GM21717 (cell line): ENCODE data around the gene SPATA13.
"Not testable (repeated sequence)": the region's sequence is repeated elsewhere in the genome, so short reads cannot be mapped to it uniquely, and the experiment has no call there.

Experiments used
- ATAC-seq: cut with Tn5 transposase; IDR thresholded peaks from one replicate; pipeline ENCODE4 v1.9.1; 2021; ENCODE audit warnings: mild to moderate bottlenecking, moderate library complexity; ENCODE audit not compliant: unreplicated experiment

The SPATA13 gene

DNA sequence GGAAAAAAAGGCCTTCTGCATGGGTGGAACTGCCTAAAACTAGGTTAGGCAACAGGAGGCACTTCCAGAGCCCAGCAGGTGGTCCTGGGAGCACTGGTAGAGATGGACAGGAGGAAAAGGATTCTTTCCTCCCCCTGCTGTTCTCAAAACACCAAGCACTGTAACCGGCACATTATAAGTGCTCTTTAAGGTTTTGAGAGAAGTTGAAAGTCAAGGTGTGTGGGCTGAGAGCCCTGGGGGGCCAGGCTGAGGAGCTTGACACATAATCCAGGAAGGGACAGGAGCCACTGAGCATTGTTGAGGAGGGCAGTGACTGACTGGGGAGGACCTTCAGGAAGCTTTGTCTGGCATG is 32.3 kb downstream of the SPATA13 start:
- ATAC-seq = no peak

- ATAC-seq = no peak
Measured at GRCh38 chr13:24194447-24194846, 33.9 kb downstream of the SPATA13 start.

- no peak for ATAC-seq
Measured at GRCh38 chr13:24195626-24196025, 35.1 kb downstream of the SPATA13 start.

- ATAC-seq = no peak
Measured at GRCh38 chr13:24196593-24197197, 36.2 kb downstream of the SPATA13 start.

DNA sequence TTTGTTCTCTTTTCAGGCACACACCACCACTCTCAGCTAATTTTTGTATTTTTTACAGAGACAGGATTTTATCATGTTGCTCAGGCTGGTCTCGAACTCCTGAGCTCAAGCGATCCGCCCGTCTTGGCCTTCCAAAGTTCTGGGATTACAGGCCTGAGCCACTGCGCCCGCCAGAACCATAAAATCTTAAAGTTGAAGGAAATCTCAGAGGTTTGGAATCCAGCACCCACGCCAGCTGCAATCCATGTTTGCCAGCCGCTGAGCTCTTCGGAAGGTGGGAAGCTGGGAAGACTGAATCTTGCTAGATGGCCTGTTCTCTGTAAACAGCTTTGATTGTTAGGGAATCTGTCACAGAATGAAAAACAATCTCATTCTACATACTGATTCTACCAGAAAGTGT is 38.5 kb downstream of the SPATA13 start:
- ATAC-seq = no peak

GRCh38 chr13:24202215-24202614 is 41.7 kb downstream of the SPATA13 start:
- ATAC-seq = no peak

GRCh38 chr13:24203273-24203672 is 42.8 kb downstream of the SPATA13 start:
- no peak for ATAC-seq

GRCh38 chr13:24203811-24204210 is 43.3 kb downstream of the SPATA13 start:
- ATAC-seq = no peak

GRCh38 chr13:24205076-24205475 is 44.6 kb downstream of the SPATA13 start:
- not testable (repeated sequence) for ATAC-seq

DNA sequence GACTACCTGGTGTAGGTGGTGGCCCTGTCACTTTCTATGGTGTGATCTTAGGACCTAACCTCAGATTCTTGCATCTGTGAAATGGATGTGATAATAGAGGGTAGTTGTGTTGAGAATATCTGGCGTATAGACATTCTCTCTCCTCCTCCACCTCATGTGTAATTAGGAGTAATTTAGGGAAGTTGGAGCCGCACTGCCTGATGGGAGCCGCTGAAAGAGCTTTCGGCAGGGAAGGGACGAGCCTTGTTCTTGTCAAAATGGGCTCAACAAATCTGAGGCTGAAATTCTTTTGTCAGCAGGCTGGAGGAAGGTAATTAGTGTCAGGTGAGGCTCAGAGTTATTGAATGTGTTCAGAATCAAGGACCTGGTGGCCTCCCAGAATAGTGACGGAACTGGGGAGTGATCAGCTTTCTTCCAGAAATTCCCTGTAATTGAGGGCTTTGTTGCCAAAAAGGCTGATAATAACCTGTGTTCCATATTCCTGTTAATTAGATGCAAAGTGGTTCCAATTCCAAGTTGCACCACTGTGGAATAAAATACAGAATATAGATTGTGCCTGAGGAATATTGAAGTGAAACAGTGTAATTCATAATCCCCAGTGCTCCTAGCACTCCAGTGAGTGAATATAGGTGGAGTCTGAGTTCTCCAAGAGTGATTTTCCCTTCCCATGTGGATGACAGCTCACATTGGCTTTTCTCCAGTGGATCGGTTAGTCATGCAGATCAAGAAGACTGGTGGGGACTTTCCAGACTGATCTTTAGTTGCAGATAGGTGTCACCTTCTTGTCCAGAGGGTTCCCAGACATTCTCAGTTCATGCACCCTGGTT is 47.5 kb downstream of the SPATA13 start:
- ATAC-seq = no peak

- no peak for ATAC-seq
Measured at GRCh38 chr13:24209138-24209537, 48.6 kb downstream of the SPATA13 start.

DNA sequence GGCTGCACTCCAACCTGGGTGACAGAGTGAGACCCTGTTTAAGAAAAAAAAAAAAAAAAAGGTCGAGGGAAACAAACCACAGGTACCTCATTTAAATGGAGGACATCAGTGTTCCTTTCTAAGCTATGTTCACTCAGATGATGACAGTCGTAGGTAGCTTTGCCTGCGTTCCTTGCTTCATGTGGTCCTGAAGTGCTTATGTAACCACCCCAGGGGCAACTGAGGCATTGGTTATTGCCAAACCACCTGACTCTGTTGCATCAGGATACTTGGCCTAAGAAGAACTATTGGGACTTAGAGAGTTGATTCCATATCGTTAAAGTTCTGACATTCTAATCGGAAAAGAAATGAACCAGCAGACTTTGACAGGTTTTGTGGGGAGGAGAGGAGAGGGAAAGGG is 51.7 kb downstream of the SPATA13 start:
- no peak for ATAC-seq

DNA sequence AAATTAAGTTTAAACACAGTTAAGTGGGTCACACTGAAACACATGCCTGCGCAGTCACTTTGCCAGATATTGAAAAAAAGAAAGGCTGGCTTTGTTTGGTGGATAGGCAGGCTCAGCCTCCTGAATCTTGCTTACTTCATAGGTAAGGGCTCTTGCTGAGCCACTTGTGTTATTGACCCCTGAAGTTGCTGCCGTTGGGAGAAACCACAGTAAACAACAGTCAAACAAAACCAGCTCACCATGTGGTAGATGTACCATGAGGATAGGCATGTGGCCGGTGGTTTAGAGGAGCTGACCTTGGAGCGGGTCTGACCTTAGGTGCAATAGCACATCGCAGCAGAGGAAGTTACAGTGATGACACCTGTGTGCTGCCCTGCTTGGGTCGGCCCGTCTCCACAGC is 52.2 kb downstream of the SPATA13 start:
- no peak for ATAC-seq

GRCh38 chr13:24213932-24214331 is 53.4 kb downstream of the SPATA13 start:
- no peak for ATAC-seq

- ATAC-seq = no peak
Measured at GRCh38 chr13:24214528-24214927, 54.0 kb downstream of the SPATA13 start.

DNA sequence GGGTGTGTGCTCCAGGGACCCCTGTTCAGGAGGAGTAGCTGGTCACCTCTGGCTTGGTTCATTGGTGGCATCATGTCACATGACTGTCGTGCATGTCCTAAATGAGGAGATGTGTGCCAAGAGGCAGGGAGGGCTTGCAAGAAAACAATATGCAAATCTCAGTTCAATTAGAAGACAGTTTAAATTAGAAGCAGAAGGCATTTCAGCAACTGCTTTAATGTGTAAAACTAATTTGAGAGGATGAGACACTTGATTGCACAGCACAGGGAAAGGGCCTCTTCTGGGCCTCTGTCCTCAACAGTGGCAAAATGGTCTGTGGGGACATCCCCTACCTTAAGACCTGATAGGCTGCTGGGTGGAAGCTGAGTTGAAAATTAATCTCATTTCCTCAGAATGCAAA is 54.6 kb downstream of the SPATA13 start:
- no peak for ATAC-seq

- no peak for ATAC-seq
Measured at GRCh38 chr13:24215732-24216131, 55.2 kb downstream of the SPATA13 start.

GRCh38 chr13:24216176-24216575 is 55.7 kb downstream of the SPATA13 start:
- no peak for ATAC-seq

- ATAC-seq = peak; percentile 43
Measured at GRCh38 chr13:24216779-24217178, 56.3 kb downstream of the SPATA13 start.

- ATAC-seq = no peak
Measured at GRCh38 chr13:24217601-24218281, 57.2 kb downstream of the SPATA13 start.

- ATAC-seq = no peak
Measured at GRCh38 chr13:24218338-24218737, 57.8 kb downstream of the SPATA13 start.

DNA sequence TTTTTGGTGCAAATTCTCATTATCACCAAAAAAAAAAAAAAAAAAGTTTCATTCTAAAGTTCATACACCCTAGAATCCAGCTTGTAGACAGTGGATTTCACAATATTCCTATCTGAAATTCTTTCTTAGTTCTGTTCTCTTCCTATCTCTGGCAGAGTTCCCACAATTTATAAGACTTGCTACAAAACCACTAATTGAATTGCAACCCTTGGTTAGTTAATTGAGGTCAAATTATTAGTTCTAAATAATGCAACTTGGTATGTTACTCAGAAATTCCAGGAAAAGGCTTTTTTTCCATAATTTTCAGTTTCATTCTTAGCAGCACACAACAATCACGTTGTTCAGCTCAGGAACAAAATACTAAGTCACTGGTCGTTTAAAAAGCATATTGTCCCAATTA is 58.5 kb downstream of the SPATA13 start:
- no peak for ATAC-seq
